CD4-positive, alpha-beta T cell (primary cell): ENCODE measurements around the gene TLCD3B. TPM values are rescaled to one million over a fixed set of nuclear protein-coding genes. Genes with fewer than 3 reads are reported as not detected.

Source experiments
- ATAC-seq: fragments of 200-7000 bp; cut with Tn5 transposase; one replicate; pipeline ENCODE4 v1.10.0; 2022; ENCODE audit warnings: mild to moderate bottlenecking; ENCODE audit not compliant: poor library complexity
- CTCF ChIA-PET: fragments of 350-600 bp; sonication (Branson Sonifier 250); formaldehyde crosslinking; loops from one replicate; lab custom pipeline; 2021; ENCODE audit warnings: antibody characterized with exemption, inconsistent platforms; lab: Charles Lee
- POLR2A ChIA-PET: fragments of 350-600 bp; sonication (Branson Sonifier 250); formaldehyde crosslinking; loops from one replicate; lab custom pipeline; 2021; ENCODE audit warnings: antibody characterized with exemption, inconsistent platforms; lab: Charles Lee
- DNase-seq, 14 experiments: peaks; one replicate each; pipeline ENCODE4 v3.0.0-alpha.2; 2013 to 2020; ENCODE audit warnings: mixed read lengths in 2 of 14
- H3K27ac ChIP-seq, 2 donors: one replicate each; pipeline versions ENCODE4 v1.5.1 to v1.7.0; 2013; ENCODE audit warnings: low read length in 2 of 2, low read depth in 1 of 2, mild to moderate bottlenecking in 1 of 2
- H3K27me3 ChIP-seq, 2 experiments: 1 replicate in 1 of 2; 2 replicates in 1 of 2; pipeline versions ENCODE4 v1.6.1 to v1.7.0; 2013; ENCODE audit warnings: low read length in 2 of 2, control low read depth in 1 of 2, mild to moderate bottlenecking in 1 of 2, moderate library complexity in 1 of 2; ENCODE audit not compliant: insufficient read depth in 2 of 2, control insufficient read depth in 1 of 2
- H3K36me3 ChIP-seq: one replicate; pipeline ENCODE4 v1.6.1; 2013; ENCODE audit warnings: low read length, control low read depth; ENCODE audit not compliant: insufficient read depth
- H3K4me1 ChIP-seq: one replicate; pipeline ENCODE4 v1.6.1; 2013; ENCODE audit warnings: low read length, control low read depth; ENCODE audit not compliant: insufficient read depth
- H3K4me3 ChIP-seq: one replicate; pipeline ENCODE4 v1.5.1; 2013; ENCODE audit warnings: mild to moderate bottlenecking, low read length, moderate library complexity
- H3K9me3 ChIP-seq, 2 experiments: 1 replicate in 1 of 2; 2 replicates in 1 of 2; pipeline versions ENCODE4 v1.6.1 to v1.7.0; 2013; ENCODE audit warnings: low read length in 2 of 2, mild to moderate bottlenecking in 2 of 2, control low read depth in 1 of 2, moderate library complexity in 1 of 2; ENCODE audit not compliant: control insufficient read depth in 1 of 2, insufficient read depth in 1 of 2
- H3K27ac Mint-ChIP-seq: one replicate; pipeline ENCODE4 v1.8.0; 2020; ENCODE audit warnings: mixed read lengths
- H3K27me3 Mint-ChIP-seq: one replicate; pipeline ENCODE4 v1.8.0; 2021; ENCODE audit warnings: mixed read lengths
- H3K36me3 Mint-ChIP-seq: one replicate; pipeline ENCODE4 v1.8.0; 2021; ENCODE audit warnings: low read depth, mixed read lengths
- H3K4me1 Mint-ChIP-seq: one replicate; pipeline ENCODE4 v1.8.0; 2021; ENCODE audit warnings: low read depth, mixed read lengths
- H3K4me3 Mint-ChIP-seq: one replicate; pipeline ENCODE4 v1.8.0; 2020; ENCODE audit warnings: mild to moderate bottlenecking, mixed read lengths
- H3K9me3 Mint-ChIP-seq: one replicate; pipeline ENCODE4 v1.8.0; 2020; ENCODE audit warnings: mixed read lengths
- CTCF ChIP-seq: fragments of 200-600 bp; IDR thresholded peaks from one replicate; pipeline ENCODE4 v1.8.0; 2022; ENCODE audit warnings: antibody characterized with exemption, mild to moderate bottlenecking
- intact Hi-C, 2 experiments: fragments of 100-400 bp; cut with DNase I in 1 of 2; cut with micrococcal nuclease in 1 of 2; formaldehyde crosslinking; loops; one replicate each; pipeline versions ENCODE4 v1.15.1 to v1.9.0; 2023 to 2025; cut with DNase I, micrococcal nuclease
- total RNA-seq, 174 experiments: library from RNA in 2 of 174; stranded (reverse) in 2 of 174; gene quantifications; one replicate each; pipeline ENCODE4 v1.2.3 and lab custom pipeline; 2021 to 2026

The TLCD3B gene
- total RNA-seq, 2 experiments from 2014 or later = not detected

- no peak overlapping the region for H3K27ac ChIP-seq
- no peaks in the 10 kb centered on the region for H3K36me3 ChIP-seq
- Mint-ChIP-seq H3K27me3 (peaks cover 38% of the 10 kb centered on the region), H3K4me1 (peaks cover 12% of the 10 kb centered on the region), H3K4me3 (no peak overlapping the region), H3K36me3 (no peaks in the 10 kb centered on the region), H3K27ac (no peak overlapping the region), H3K9me3 (no peaks in the 10 kb centered on the region)
- DNase-seq = no peak
- no peak for ATAC-seq
- no peak overlapping the region for H3K4me3 ChIP-seq
- CTCF ChIA-PET = no interaction called here
- peaks cover 15% of the 10 kb centered on the region for H3K4me1 ChIP-seq
- peaks cover 0 to 10% of the 10 kb centered on the region in 2 experiments for H3K9me3 ChIP-seq
- POLR2A ChIA-PET = no interaction called here
- intact Hi-C loops = no loop called here
- no peak for TF ChIP-seq CTCF
- peaks cover 29 to 36% of the 10 kb centered on the region in 2 experiments for H3K27me3 ChIP-seq
Observed at GRCh38 chr16:30026449-30026848, 4.6 kb downstream of the TLCD3B start.

- DNase-seq (peak in 1 of 14 experiments; percentile 14), ATAC-seq (no peak)
- Mint-ChIP-seq H3K27me3 (peaks cover 35% of the 10 kb centered on the region), H3K36me3 (no peaks in the 10 kb centered on the region), H3K9me3 (no peaks in the 10 kb centered on the region), H3K4me3 (no peak overlapping the region), H3K27ac (no peak overlapping the region), H3K4me1 (peaks cover 20% of the 10 kb centered on the region)
- intact Hi-C loops = no loop called here
- Histone ChIP-seq H3K27me3 (peaks cover 22 to 32% of the 10 kb centered on the region in 2 experiments), H3K4me1 (peaks cover 16% of the 10 kb centered on the region), H3K4me3 (no peak overlapping the region), H3K36me3 (no peaks in the 10 kb centered on the region), H3K9me3 (peaks cover 0 to 10% of the 10 kb centered on the region in 2 experiments), H3K27ac (no peak overlapping the region)
- TF ChIP-seq CTCF = no peak
- ChIA-PET POLR2A (no interaction called here), CTCF (no interaction called here)
Observed at GRCh38 chr16:30025574-30025973, 5.5 kb downstream of the TLCD3B start.

GRCh38 chr16:30025156-30025555 lies 5.9 kb downstream of the TLCD3B start:
- H3K9me3 ChIP-seq = peaks cover 0 to 7% of the 10 kb centered on the region in 2 experiments
- DNase-seq (peak in 1 of 14 experiments; percentile 26), ATAC-seq (no peak)
- POLR2A ChIA-PET = no interaction called here
- peaks cover 18% of the 10 kb centered on the region for H3K4me1 Mint-ChIP-seq
- TF ChIP-seq CTCF = no peak
- H3K4me3 Mint-ChIP-seq = no peak overlapping the region
- intact Hi-C loops = no loop called here
- no peaks in the 10 kb centered on the region for H3K9me3 Mint-ChIP-seq
- H3K27ac Mint-ChIP-seq = no peak overlapping the region
- H3K27me3 Mint-ChIP-seq = peaks cover 32% of the 10 kb centered on the region
- H3K36me3 ChIP-seq = no peaks in the 10 kb centered on the region
- H3K4me1 ChIP-seq = peaks cover 13% of the 10 kb centered on the region
- peaks cover 18 to 28% of the 10 kb centered on the region in 2 experiments for H3K27me3 ChIP-seq
- no peaks in the 10 kb centered on the region for H3K36me3 Mint-ChIP-seq
- H3K4me3 ChIP-seq = no peak overlapping the region
- no peak overlapping the region for H3K27ac ChIP-seq
- CTCF ChIA-PET = no interaction called here
